Upper lobe of right lung (tissue), 1 donor: ENCODE data around the gene PDE9A. TPM values are rescaled to one million over a fixed set of nuclear protein-coding genes. Genes with fewer than 3 reads are reported as not detected.

ENCODE experiments used
- ATAC-seq: fragments of 200-7000 bp; cut with Tn5 transposase; one replicate; pipeline ENCODE4 v1.9.1; 2020; ENCODE audit warnings: mild to moderate bottlenecking, moderate library complexity
- DNase-seq: peaks from one replicate; pipeline ENCODE4 v3.0.0-alpha.2; 2020
- H3K27ac ChIP-seq: fragments of 200-600 bp; one replicate; pipeline ENCODE4 v1.8.0; 2022
- H3K27me3 ChIP-seq: fragments of 200-600 bp; one replicate; pipeline ENCODE4 v1.8.0; 2022; ENCODE audit warnings: mild to moderate bottlenecking
- H3K36me3 ChIP-seq: fragments of 200-600 bp; one replicate; pipeline ENCODE4 v1.8.0; 2022
- H3K4me1 ChIP-seq: fragments of 200-600 bp; one replicate; pipeline ENCODE4 v1.8.0; 2022
- H3K4me3 ChIP-seq: fragments of 200-600 bp; one replicate; pipeline ENCODE4 v1.8.0; 2022; ENCODE audit warnings: mild to moderate bottlenecking
- H3K9me3 ChIP-seq: fragments of 200-600 bp; one replicate; pipeline ENCODE4 v1.8.0; 2022
- intact Hi-C: fragments of 100-400 bp; cut with DNase I; formaldehyde crosslinking; loops from one replicate; pipeline ENCODE4 v1.11.0; 2022
- total RNA-seq: library from RNA; stranded (reverse); fragmentation: NEBNext Ultra II Directional; extraction: Animal tissue kit (Norgen Biotek cat#: 25700); gene quantifications from one replicate; pipeline ENCODE4 v1.2.1, GENCODE V29; 2021
- TF ChIP-seq, protein P1 (sequence below): fragments of 200-600 bp; IDR thresholded peaks from one replicate; pipeline ENCODE4 v1.8.0; 2022; ENCODE audit warnings: antibody characterized with exemption
- donor health status: DM: no; HTN: yes; CAD: no; lungs with severe emphysema.

Gene PDE9A
- total RNA-seq, 1 donor from 2014 or later = 15.3 TPM

DNA sequence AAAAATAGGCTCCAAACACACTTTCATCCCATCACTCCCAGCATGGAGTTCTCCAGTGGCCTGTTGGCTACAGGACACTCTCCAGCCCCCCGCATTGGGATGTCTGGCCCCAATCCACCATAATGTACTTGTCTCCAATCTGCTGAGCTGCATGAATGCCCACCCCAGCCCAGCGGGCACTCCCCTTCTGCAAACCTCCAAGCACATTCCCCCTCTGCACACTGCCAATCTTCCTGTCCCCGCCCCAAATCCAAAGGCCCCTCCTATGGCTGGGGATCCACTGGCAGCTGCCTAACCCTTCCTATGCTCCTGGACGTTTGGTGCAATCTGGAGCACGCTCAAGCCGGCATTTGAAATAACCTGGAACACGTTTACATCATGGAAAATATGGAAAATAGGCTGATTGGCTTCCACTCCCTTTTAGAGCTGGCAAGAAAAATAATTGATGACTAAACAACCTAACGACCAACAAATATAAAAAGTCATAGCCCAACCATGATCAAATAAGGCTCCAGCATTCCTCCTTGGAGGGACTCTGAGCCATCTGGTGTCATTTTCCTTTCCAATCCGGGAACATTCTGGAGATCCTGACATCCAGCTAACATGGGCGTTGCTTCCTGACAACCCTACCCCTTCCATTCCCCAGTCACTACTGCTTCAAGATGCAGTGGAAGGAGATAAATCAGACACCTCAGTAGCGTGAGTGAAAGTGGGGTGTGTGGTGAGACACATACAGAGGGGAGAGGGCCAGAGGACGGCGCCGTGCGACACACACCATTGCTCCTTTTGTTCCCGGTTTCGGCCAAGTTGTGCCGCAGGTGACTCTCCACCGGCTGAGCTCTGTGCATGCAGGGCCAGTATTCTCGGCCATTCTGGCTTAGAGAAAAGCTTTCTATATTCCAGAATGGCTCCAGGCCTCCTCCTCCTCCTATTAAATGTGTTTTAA lies 41.6 kb downstream of the PDE9A start:
- intact Hi-C loops = no loop called here
- DNase-seq = peak; percentile 27
- Histone ChIP-seq H3K27ac (no peak overlapping the region), H3K4me3 (no peak overlapping the region), H3K9me3 (no peaks in the 10 kb centered on the region), H3K4me1 (no peaks in the 10 kb centered on the region), H3K36me3 (no peaks in the 10 kb centered on the region), H3K27me3 (no peaks in the 10 kb centered on the region)
- ATAC-seq = no peak
- TF ChIP-seq, protein P1, sequence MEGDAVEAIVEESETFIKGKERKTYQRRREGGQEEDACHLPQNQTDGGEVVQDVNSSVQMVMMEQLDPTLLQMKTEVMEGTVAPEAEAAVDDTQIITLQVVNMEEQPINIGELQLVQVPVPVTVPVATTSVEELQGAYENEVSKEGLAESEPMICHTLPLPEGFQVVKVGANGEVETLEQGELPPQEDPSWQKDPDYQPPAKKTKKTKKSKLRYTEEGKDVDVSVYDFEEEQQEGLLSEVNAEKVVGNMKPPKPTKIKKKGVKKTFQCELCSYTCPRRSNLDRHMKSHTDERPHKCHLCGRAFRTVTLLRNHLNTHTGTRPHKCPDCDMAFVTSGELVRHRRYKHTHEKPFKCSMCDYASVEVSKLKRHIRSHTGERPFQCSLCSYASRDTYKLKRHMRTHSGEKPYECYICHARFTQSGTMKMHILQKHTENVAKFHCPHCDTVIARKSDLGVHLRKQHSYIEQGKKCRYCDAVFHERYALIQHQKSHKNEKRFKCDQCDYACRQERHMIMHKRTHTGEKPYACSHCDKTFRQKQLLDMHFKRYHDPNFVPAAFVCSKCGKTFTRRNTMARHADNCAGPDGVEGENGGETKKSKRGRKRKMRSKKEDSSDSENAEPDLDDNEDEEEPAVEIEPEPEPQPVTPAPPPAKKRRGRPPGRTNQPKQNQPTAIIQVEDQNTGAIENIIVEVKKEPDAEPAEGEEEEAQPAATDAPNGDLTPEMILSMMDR = no peak

DNA sequence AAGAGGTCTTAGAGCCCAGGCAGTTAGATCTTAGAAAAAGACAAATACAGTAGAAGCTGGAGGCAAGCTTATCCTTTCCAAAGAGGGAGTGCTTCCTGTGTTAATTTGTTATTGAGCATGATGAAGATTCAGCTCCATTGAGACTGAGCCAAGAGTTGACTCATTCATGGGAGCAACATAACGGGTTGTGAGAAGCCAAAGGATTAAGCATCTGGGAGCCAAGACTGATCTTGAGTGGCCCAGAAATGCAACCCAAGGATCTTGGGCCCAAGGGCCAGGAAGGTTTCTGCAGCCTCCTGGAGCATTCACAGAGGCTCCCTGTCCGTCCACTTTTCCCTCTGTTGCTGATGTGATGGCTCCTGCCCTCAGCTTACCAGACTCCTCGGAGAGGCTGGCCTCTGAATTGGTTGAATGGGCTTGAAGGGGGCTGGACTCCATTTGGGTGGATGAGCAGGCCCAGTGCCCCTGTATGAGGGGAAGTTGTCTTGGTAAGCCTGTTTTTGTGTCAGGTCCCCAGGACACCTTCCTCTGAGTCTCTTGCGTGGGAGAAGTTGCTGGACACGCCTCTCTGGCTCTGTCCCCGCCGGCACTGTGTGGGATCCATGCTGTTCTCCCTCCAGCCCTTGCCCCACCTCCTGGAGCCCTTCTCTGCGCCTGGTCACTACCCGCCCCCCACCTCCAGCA lies 42.4 kb downstream of the PDE9A start:
- intact Hi-C loops = no loop called here

DNA sequence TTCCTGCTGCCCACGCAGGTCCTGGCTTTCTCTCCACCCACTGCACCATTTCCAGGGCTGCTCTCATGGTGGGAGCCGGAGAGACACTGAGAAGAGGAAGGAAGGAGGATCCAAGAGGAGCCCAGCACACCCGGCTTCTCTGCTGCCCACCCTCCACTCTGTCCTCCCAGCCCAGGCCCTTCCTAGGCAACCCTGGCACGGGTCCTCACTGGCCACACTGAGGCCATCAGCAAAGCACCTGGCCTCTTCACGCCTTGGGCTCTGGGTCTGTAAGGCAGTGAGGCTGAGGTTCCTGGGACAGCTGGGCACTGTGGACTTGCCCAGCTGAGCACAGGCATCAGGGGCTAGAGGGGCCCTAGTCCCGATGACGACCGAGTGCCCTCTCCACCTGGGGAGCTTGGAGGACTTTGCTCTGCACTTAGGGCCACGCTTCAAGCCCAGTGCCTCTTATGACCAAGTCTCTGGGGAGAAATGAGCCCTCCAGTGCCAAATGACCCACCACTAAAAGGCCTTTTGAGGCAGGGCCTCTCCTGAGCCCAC lies 43.1 kb downstream of the PDE9A start:
- no peaks in the 10 kb centered on the region for H3K36me3 ChIP-seq
- intact Hi-C loops = no loop called here
- no peak overlapping the region for H3K4me3 ChIP-seq
- TF ChIP-seq, protein P1 = no peak
- H3K27ac ChIP-seq = no peak overlapping the region
- H3K9me3 ChIP-seq = no peaks in the 10 kb centered on the region
- no peaks in the 10 kb centered on the region for H3K27me3 ChIP-seq
- ATAC-seq = no peak
- DNase-seq = peak; percentile 51
- H3K4me1 ChIP-seq = no peaks in the 10 kb centered on the region

More for the DNA sequence above, 42.4 kb downstream of the PDE9A start:
- Histone ChIP-seq H3K4me1 (no peaks in the 10 kb centered on the region), H3K27me3 (no peaks in the 10 kb centered on the region), H3K9me3 (no peaks in the 10 kb centered on the region), H3K36me3 (no peaks in the 10 kb centered on the region), H3K27ac (no peak overlapping the region), H3K4me3 (no peak overlapping the region)
- peak; percentile 46 for DNase-seq
- TF ChIP-seq, protein P1 = no peak
- ATAC-seq = no peak

- Histone ChIP-seq H3K36me3 (no peaks in the 10 kb centered on the region), H3K4me3 (no peak overlapping the region), H3K9me3 (no peaks in the 10 kb centered on the region), H3K27me3 (no peaks in the 10 kb centered on the region), H3K4me1 (no peaks in the 10 kb centered on the region), H3K27ac (no peak overlapping the region)
- ATAC-seq = no peak
- intact Hi-C loops = no loop called here
- peak; percentile 3 for DNase-seq
- TF ChIP-seq, protein P1 = no peak
These were observed 45.3 kb downstream of the PDE9A start for GRCh38 chr21:42698733-42699132.

GRCh38 chr21:42699196-42699595 lies 45.8 kb downstream of the PDE9A start:
- TF ChIP-seq, protein P1 = no peak
- Histone ChIP-seq H3K27ac (no peak overlapping the region), H3K27me3 (no peaks in the 10 kb centered on the region), H3K36me3 (no peaks in the 10 kb centered on the region), H3K4me1 (no peaks in the 10 kb centered on the region), H3K9me3 (no peaks in the 10 kb centered on the region), H3K4me3 (no peak overlapping the region)
- DNase-seq (peak; percentile 49), ATAC-seq (no peak)
- intact Hi-C loops = no loop called here
